GM21360 (cell line): ENCODE data around the gene CLEC5A.
"Not testable (repeated sequence)": the region's sequence is repeated elsewhere in the genome, so short reads cannot be mapped to it uniquely, and the experiment has no call there.

Experiments used
- ATAC-seq: cut with Tn5 transposase; IDR thresholded peaks from one replicate; pipeline ENCODE4 v1.9.1; 2021; ENCODE audit warnings: mild to moderate bottlenecking, moderate library complexity; ENCODE audit not compliant: unreplicated experiment

The CLEC5A gene

DNA sequence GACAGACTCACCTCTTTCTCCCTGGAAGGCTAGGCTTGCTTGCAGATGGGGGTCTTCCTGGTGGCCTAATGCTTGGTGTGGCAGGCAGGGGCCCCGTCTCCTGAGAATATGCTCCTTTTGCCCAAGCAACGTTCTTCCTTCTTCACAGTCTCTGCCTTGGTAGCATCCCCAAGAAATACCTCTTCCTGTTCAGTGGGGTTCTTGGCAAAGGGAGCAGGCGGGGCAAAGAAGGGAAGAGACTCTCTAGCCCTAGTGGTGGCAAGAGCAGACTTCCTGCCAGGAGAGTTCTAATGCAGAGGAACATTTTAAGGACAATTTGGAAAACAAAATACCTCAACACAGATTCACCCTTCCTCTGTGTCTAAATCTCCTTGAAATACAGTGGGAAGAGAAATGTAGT is at the start of gene CLEC5A:
Gene CLEC5A (minus strand): TSS at position 179 of the 400 bp plus-strand sequence. CDS start 682 bp downstream, outside the sequence.
- ATAC-seq, result no peak

GRCh38 chr7:141993354-141993753 is 46.6 kb upstream of the CLEC5A start:
- ATAC-seq, result no peak

DNA sequence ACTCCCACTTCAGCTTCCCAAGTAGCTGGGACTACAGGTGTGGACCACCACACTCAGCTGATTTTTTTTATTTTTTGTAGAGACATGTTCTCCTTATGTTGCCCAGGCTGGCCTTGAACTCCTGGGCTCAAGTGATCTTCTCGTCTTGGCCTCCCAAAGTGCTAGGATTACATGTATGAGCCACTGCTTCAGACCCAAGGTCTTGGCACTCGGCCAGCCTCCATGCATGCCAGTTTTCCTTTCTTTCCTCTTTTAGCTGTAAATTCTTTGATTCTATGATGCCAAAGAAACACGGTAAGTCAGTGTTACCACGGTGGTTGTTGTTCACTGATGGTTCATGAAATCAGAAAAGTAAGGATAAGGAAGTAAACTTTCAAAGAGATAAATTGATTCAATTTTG is 45.9 kb upstream of the CLEC5A start:
- no peak for ATAC-seq

GRCh38 chr7:141992156-141992555 is 45.4 kb upstream of the CLEC5A start:
- ATAC-seq, result no peak

DNA sequence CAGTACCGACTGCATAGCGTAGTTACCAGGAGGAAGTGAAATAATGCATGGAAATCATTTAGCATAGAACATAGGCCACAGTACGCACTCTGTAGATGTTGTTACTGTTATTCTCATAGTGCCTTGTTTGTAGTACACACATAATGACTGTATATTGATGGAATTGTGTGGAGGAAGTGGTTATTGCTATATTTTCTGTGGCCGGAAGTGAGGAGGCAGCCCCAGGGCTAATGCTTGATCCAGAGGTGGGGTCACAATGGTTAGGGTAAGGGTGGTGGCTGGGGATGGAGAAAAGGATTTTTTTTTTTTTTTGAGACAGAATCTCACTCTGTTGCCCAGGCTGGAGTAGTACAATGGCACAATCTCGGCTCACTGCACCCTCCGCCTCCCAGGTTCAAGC is 44.4 kb upstream of the CLEC5A start:
- ATAC-seq, result no peak

GRCh38 chr7:141990011-141990725 is 43.4 kb upstream of the CLEC5A start:
- no peak for ATAC-seq

- not testable (repeated sequence) for ATAC-seq
Measured at GRCh38 chr7:141987803-141988202, 41.0 kb upstream of the CLEC5A start.

- no peak for ATAC-seq
Measured at GRCh38 chr7:141986923-141987322, 40.1 kb upstream of the CLEC5A start.

DNA sequence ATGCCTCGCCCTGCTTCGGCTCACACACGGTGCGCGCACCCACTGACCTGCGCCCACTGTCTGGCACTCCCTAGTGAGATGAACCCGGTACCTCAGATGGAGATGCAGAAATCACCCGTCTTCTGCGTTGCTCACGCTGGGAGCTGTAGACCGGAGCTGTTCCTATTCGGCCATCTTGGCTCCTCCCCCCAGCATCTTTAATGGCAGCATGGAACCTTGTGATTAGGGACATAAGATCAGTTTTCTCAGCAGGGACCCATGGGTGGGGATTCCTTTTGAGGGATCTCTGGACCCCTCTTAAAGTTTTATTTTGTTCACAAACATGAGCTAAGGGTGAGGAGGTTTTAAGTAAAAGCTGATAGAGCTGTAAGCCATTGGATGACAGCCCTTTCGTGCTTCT is 39.2 kb upstream of the CLEC5A start:
- ATAC-seq, result not testable (repeated sequence)

DNA sequence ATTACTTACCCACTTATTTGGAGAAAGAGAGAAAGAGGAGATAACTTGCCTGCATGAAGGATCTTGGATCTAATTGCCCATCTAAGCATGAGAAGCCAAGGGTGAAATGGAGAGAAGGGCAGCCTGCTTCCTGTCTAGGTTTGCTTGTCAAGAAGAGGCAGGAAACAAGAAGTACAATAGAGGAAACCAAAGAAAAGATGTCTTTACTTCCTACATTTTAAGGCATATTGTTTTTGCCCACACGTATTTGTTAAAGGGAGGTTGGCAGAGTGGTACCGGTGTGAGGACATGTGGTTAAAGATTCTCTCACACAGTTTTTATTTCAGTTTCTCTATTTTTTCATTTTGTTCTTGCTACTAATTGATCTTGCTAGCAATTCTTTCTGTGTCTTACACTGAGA is 32.8 kb upstream of the CLEC5A start:
- no peak for ATAC-seq

DNA sequence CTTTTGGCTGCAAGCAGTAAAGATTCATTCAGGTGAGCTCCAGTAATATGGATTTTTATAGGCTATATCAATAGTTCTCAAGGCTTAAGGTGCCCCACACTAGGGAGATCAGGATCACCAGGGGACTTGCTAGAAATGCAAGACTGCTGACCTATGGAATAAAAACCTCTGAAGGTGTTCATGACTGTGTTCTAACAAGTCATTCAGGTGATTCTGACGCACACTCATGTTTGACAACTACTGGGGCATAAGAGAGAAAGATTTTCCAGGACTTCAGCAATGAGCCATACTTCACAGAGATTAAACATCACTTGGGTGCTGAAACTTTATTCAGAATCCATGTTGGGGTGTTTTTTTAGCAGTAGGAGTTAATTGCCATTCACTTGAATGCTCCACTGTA is 31.6 kb upstream of the CLEC5A start:
- ATAC-seq, result no peak

GRCh38 chr7:141976524-141977245 is 29.9 kb upstream of the CLEC5A start:
- ATAC-seq, result no peak

GRCh38 chr7:141975806-141976523 is 29.2 kb upstream of the CLEC5A start:
- peak; percentile 80 for ATAC-seq

DNA sequence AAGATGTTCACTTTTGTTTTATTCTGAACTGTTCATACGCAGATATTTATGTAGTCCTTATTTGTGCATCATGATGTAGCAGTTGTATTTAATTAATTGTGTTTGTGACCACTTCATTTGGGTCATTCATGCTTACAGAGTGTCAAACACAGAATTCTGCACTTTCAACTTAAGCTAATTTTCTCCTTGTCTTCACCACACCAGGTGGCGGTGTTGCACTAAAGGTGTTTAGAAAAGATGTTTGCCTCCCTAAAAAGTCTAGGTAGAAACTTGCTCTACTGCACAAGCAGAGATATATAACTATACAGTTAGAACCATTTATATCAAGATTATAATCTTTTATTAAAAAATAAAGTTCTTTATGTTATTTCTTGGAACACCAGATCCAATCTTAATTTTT is 28.1 kb upstream of the CLEC5A start:
- ATAC-seq, result no peak

DNA sequence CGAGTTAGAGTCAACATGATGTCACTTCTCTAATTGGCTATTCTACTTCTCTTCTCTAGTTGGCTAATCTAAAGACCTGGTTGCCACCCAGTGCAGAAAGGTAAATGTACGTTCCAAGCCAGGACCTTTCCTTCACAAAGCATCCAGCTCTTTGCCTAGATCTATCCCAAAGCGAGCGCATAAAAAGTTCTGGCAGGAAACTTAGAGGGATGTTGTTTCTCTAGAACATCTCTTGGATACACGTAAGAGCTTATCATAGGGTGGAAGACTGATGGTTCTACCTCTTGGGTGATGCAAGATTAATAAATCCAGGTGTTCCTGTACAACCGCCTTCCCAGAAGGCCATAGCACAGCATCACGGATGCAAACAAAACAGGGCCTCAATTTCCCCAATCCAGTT is 26.9 kb upstream of the CLEC5A start, which contains the start of gene TAS2R38:
Gene TAS2R38 (minus strand): TSS at position 101 of the 400 bp plus-strand sequence. CDS start 84 bp downstream, at position 17.
- ATAC-seq, result no peak

DNA sequence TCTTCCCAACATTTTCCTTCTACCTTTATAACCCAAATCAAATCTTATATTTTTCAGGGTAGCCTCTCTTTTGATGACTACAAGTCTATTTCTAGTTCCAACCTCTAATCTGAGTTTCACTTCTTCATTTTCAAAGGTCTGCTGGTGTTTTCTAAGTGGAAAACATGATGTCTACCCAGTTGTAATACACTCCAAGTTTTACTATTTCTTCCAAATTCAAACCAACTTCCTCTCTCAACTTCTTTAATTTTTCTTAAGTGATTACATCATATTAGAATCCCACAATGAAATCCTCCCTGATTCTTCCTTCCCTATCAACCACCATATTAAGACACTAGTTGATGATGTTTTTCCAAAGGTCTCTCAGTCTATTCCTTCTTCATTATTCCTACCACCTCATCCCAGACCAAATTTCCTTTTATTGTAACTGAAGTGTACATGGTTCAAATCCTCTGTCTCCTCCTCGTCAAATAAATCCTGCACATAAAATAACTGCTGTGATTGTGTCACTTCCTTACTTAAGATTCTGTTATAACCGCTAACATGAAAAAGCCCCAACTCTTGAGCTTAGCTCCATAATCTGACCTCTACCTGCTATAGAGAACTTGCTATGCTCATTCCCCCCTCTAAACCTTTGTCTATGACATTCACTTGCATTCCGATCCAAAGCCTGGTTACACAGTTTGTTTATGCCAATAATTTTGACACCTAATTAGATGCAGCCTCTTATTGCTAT is 14.1 kb upstream of the CLEC5A start:
- ATAC-seq, result peak; percentile 97

DNA sequence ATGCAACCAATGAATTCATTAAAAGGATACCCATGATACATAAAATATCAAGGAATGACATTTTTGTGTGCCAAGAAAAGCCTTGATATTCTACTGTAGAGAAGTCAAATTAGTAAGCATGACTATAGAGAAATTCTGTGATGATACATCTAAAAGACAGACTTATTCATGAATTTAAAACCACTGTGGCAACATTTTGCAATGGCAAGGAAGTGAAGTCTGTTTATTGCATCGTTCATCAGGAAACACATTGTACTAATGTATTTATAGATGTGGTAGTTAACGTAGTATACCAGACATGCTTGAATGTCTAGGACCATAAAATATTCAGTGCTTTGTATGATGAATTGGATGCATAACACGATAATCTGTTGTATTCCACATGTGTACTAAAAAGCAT is 9.3 kb upstream of the CLEC5A start:
- no peak for ATAC-seq

- ATAC-seq, result no peak
Measured at GRCh38 chr7:141954334-141954733, 7.6 kb upstream of the CLEC5A start.

DNA sequence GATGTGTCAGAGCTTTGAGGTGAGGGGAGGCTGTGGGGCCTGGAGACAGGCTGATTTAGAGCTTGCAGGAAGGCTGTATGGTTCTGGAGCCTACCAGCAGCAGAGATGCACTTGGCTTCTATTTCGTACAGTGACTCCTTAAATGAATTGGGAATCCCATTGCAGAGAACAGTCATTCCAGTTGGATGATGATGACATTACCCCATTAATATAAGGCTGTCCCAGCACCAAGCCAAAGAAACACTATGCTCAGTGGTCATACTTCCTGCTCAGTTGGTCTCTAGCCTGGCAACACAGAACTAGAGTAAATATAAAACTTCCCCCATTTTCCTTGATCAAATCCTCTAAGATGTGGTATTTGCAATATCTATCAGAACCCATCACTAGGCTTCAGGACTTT is 5.7 kb upstream of the CLEC5A start:
- ATAC-seq, result no peak

- ATAC-seq, result no peak
Measured at GRCh38 chr7:141950806-141951205, 4.0 kb upstream of the CLEC5A start.

- no peak for ATAC-seq
Measured at GRCh38 chr7:141949911-141950310, 3.1 kb upstream of the CLEC5A start.
